GM10847 (cell line): ENCODE data around the gene MAP4.

ENCODE experiments used
- POLR2A ChIP-seq: IDR thresholded peaks from 2 replicates; pipeline ENCODE4 v1.6.1; 2011; ENCODE audit not compliant: insufficient read length; ENCODE audit errors: extremely low read depth

The MAP4 gene

GRCh38 chr3:47803480-47804025 lies 212.7 kb downstream of the MAP4 start:
- peak; percentile 0 for TF ChIP-seq POLR2A

DNA sequence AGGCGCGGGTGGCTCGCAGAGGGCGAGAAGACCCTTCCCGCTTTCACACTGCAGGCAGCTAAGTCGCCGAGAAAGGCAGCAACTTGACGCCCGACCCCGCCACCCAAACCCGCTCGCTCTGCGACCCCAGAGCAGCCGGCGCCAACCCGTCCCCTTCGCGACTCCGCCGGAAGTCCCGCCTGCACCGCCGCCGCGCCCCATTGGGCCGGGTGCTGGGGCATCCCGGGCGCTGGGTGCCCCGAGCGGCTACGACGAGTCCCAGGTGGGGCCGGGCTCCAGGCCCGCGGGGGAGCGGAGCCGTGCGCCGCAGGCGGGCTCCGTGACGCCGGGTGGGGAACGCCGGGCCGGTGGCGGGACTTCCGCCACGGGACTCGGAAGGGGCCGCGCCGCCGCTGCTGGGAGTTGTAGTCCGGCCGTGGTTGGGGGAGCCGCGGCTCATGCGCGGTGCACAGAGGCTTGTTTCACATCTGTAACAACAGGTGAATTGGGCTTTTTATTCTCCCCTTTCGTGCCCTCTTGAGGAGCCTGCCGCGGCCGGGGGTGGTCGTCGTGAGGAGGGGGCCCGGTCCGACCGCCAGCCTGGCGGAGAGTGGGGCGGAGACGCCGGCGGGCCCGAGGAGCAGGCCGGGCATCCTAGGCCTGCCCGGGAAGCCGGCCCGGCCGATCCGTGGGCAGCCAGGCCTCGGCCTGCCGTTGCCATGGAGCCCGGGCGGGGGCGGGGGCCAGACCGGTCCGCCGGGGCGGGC lies 213.3 kb downstream of the MAP4 start, which contains the start of gene DHX30:
Gene DHX30 (plus strand): TSS at position 405 of the 746 bp plus-strand sequence. CDS start 7,546 bp downstream, outside the sequence.
- TF ChIP-seq POLR2A = peak; percentile 53
